Natural killer cell (primary cell): Measurements from ENCODE around the gene ERCC2. TPM values are rescaled to one million over a fixed set of nuclear protein-coding genes. Genes with fewer than 3 reads are reported as not detected.

Source experiments
- ATAC-seq, 3 donors: fragments of 150-1000 bp in 2 of 3; fragments of 200-7000 bp in 1 of 3; cut with Tn5 transposase; 1 replicate in 1 of 3; 2 replicates in 2 of 3; pipeline ENCODE4 v1.10.0; 2021; ENCODE audit warnings: mild to moderate bottlenecking in 2 of 3, moderate library complexity in 2 of 3
- DNase-seq, 2 donors: peaks; one replicate each; pipeline versions ENCODE4 v3.0.0 to v3.0.0-alpha.2; 2013 to 2021; ENCODE audit warnings: mixed read lengths in 1 of 2
- H3K27ac ChIP-seq: one replicate; pipeline ENCODE4 v1.5.1; 2013; ENCODE audit warnings: mild to moderate bottlenecking, low read length
- H3K27me3 ChIP-seq: one replicate; pipeline ENCODE4 v1.6.1; 2013; ENCODE audit warnings: low read length; ENCODE audit not compliant: control insufficient read depth, insufficient read depth
- H3K36me3 ChIP-seq: one replicate; pipeline ENCODE4 v1.6.1; 2013; ENCODE audit warnings: low read length; ENCODE audit not compliant: control insufficient read depth, insufficient read depth
- H3K4me1 ChIP-seq: one replicate; pipeline ENCODE4 v1.6.1; 2013; ENCODE audit warnings: low read length; ENCODE audit not compliant: control insufficient read depth, insufficient read depth
- H3K4me3 ChIP-seq: one replicate; pipeline ENCODE4 v1.5.1; 2013; ENCODE audit warnings: low read length
- H3K9me3 ChIP-seq: one replicate; pipeline ENCODE4 v1.6.1; 2013; ENCODE audit warnings: low read length; ENCODE audit not compliant: control insufficient read depth, insufficient read depth
- H3K27ac Mint-ChIP-seq, 2 donors: one replicate each; pipeline ENCODE4 v1.8.0; 2022; ENCODE audit warnings: mild to moderate bottlenecking in 2 of 2, mixed read lengths in 2 of 2, moderate library complexity in 1 of 2
- H3K27me3 Mint-ChIP-seq, 2 donors: one replicate each; pipeline ENCODE4 v1.8.0; 2022; ENCODE audit warnings: low read depth in 2 of 2, mixed read lengths in 2 of 2
- H3K36me3 Mint-ChIP-seq: one replicate; pipeline ENCODE4 v1.8.0; 2022; ENCODE audit warnings: mixed read lengths
- H3K4me1 Mint-ChIP-seq, 2 donors: one replicate each; pipeline ENCODE4 v1.8.0; 2022; ENCODE audit warnings: mixed read lengths in 2 of 2
- H3K4me3 Mint-ChIP-seq: one replicate; pipeline ENCODE4 v1.8.0; 2022; ENCODE audit warnings: mild to moderate bottlenecking, moderate library complexity, mixed read lengths
- H3K9me3 Mint-ChIP-seq, 2 donors: one replicate each; pipeline ENCODE4 v1.8.0; 2022; ENCODE audit warnings: mixed read lengths in 2 of 2
- WGBS: methylation state at CpG from one replicate; pipeline ENCODE4 v1.1.7; 2013; ENCODE audit warnings: missing lambda C conversion rate; ENCODE audit not compliant: insufficient coverage; 5-methylcytosine and 5-hydroxymethylcytosine counted together
- intact Hi-C: fragments of 100-400 bp; cut with micrococcal nuclease; formaldehyde crosslinking; loops from one replicate; pipeline ENCODE4 v1.14.2; 2022
- total RNA-seq, 4 donors: library from RNA; stranded (reverse); fragments of 120-200 nt in 1 of 4; gene quantifications; one replicate each; pipeline versions ENCODE4 v1.2.3 to v1.2.4, GENCODE V29; 2013 to 2022
- TF ChIP-seq, protein P1 (sequence below): fragments of 200-600 bp; IDR thresholded peaks from one replicate; pipeline ENCODE4 v1.8.0; 2022; ENCODE audit warnings: antibody characterized with exemption

Gene ERCC2
- total RNA-seq, 3 donors from 2014 or later (not counting 1 experiment from before 2014, with no cell fraction given): 13.4 to 22.3 (median 14.9) TPM

DNA sequence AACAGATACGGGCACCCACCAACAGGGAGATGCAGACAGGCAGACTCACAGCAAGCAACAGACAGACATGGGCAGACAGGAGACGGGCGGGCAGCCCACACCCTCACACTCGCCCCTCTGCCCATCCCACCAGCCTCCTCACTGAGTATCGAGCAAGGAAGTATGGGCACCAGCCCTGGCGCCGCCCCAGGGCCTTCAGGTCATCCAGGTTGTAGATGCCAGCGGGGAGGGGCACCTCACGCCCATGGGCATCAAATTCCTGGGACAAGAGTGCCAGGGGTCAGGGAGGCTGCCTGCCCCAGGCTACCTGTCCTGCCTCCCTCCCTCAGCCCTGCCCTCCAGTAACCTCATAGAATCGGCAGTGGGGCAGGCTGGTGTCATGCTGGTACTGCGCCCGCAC lies 5.7 kb downstream of the ERCC2 start:
- ATAC-seq (no peak), DNase-seq (no peak)
- WGBS: 94% methylated on average over 12 of the region's 12 CpGs
- Histone ChIP-seq H3K27ac (no peak overlapping the region), H3K9me3 (no peaks in the 10 kb centered on the region), H3K4me3 (no peak overlapping the region), H3K4me1 (peaks cover 7% of the 10 kb centered on the region), H3K36me3 (peaks cover 3% of the 10 kb centered on the region), H3K27me3 (no peaks in the 10 kb centered on the region)
- Mint-ChIP-seq H3K27ac (no peak overlapping the region), H3K4me1 (peaks cover 0 to 4% of the 10 kb centered on the region in 2 donors), H3K36me3 (no peaks in the 10 kb centered on the region), H3K4me3 (no peak overlapping the region), H3K9me3 (no peaks in the 10 kb centered on the region), H3K27me3 (no peaks in the 10 kb centered on the region)
- TF ChIP-seq, protein P1, sequence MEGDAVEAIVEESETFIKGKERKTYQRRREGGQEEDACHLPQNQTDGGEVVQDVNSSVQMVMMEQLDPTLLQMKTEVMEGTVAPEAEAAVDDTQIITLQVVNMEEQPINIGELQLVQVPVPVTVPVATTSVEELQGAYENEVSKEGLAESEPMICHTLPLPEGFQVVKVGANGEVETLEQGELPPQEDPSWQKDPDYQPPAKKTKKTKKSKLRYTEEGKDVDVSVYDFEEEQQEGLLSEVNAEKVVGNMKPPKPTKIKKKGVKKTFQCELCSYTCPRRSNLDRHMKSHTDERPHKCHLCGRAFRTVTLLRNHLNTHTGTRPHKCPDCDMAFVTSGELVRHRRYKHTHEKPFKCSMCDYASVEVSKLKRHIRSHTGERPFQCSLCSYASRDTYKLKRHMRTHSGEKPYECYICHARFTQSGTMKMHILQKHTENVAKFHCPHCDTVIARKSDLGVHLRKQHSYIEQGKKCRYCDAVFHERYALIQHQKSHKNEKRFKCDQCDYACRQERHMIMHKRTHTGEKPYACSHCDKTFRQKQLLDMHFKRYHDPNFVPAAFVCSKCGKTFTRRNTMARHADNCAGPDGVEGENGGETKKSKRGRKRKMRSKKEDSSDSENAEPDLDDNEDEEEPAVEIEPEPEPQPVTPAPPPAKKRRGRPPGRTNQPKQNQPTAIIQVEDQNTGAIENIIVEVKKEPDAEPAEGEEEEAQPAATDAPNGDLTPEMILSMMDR: no peak
- intact Hi-C loops: no loop called here

DNA sequence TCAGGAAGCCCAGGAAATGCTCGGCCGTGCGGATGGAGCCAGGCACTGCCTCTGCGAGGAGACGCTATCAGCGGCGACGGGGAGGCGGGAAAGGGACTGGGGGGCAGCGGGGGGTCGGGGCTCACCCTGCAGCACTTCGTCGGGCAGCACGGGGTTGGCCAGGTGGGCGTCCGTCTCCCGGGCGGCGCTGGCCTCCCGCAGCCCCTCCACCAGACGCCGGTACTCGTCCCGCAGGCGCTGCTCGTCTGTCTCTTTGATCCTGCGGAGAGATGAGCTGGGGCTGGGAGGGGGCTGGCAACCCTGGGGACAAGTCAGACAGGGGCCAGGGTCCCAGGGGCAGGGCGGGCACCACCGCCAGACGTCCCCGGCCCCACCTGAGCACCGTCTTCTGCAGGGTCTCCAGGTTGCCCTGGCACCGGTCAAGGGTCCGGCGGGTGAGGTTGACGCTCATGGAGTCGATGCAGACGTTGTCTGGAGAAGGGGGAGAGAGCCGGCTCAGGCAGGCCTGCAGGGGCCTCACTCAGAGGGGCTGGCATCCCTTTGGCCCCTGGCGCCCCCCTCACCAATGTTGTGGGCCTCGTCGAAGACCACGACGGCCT lies 6.4 kb downstream of the ERCC2 start:
- 95% methylated on average over 44 of the region's 44 CpGs for WGBS

DNA sequence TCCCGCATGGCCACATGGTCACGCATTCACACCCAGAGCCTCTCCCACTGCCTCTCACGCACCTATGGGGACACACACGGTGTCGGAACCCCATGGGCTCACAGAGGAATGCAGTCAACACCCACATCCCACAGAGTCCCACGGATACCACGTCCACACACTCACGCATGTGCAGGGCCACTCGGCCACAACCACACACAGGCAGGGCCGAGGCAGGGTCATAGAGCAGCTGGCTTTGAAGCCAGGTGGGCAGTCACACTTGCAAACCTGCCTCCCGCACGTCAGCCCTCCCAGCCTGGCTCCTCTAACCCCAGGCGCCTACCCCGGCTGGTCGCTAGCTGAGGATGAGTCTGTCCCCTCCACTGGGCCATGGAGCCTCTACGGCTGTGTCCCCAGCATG lies 8.1 kb downstream of the ERCC2 start:
- no peak overlapping the region for H3K27ac ChIP-seq
- no peak overlapping the region for H3K4me3 Mint-ChIP-seq
- no peaks in the 10 kb centered on the region for H3K9me3 Mint-ChIP-seq
- no peaks in the 10 kb centered on the region for H3K36me3 Mint-ChIP-seq
- no peak overlapping the region for H3K27ac Mint-ChIP-seq
- peaks cover 3% of the 10 kb centered on the region for H3K36me3 ChIP-seq
- no peaks in the 10 kb centered on the region for H3K27me3 ChIP-seq
- no peaks in the 10 kb centered on the region for H3K4me1 ChIP-seq
- no peaks in the 10 kb centered on the region for H3K9me3 ChIP-seq
- ATAC-seq: no peak
- no peak overlapping the region for H3K4me3 ChIP-seq
- 86% methylated on average over 16 of the region's 16 CpGs for WGBS
- intact Hi-C loops: no loop called here
- no peak for DNase-seq
- no peaks in the 10 kb centered on the region for H3K4me1 Mint-ChIP-seq
- H3K27me3 Mint-ChIP-seq: no peaks in the 10 kb centered on the region
- TF ChIP-seq, protein P1: no peak

More for the DNA sequence above, 6.4 kb downstream of the ERCC2 start:
- intact Hi-C loops: no loop called here
- ATAC-seq: no peak
- Histone ChIP-seq H3K4me1 (peaks cover under 1% of the 10 kb centered on the region), H3K36me3 (peaks cover 3% of the 10 kb centered on the region), H3K9me3 (no peaks in the 10 kb centered on the region), H3K27me3 (no peaks in the 10 kb centered on the region), H3K27ac (no peak overlapping the region), H3K4me3 (no peak overlapping the region)
- TF ChIP-seq, protein P1: no peak
- no peak overlapping the region for H3K27ac Mint-ChIP-seq
- no peaks in the 10 kb centered on the region for H3K9me3 Mint-ChIP-seq
- H3K27me3 Mint-ChIP-seq: no peaks in the 10 kb centered on the region
- H3K4me3 Mint-ChIP-seq: no peak overlapping the region
- DNase-seq: no peak
- peaks cover 0 to 4% of the 10 kb centered on the region in 2 donors for H3K4me1 Mint-ChIP-seq
- H3K36me3 Mint-ChIP-seq: no peaks in the 10 kb centered on the region

DNA sequence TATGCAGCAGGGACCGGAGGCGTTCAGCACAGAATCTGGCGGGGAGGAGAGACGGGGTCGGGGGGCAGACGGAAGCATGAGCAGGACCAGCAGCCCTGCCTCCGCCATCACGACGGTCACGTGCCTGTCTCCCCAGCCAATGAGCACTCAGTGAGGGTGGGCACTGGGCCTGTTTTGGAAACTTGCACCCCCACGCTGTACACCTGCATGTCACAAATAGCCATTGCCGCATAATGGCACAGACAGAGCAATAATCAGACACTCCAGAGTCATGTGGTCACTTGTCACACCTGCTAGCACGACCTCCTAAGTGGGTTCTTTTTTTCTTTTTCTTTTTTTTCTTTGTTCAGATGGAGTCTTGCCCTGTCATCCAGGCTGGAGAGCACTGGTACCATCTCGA lies 8.8 kb downstream of the ERCC2 start:
- Mint-ChIP-seq H3K9me3 (no peaks in the 10 kb centered on the region), H3K27me3 (no peaks in the 10 kb centered on the region), H3K36me3 (no peaks in the 10 kb centered on the region), H3K4me1 (no peaks in the 10 kb centered on the region), H3K4me3 (no peak overlapping the region), H3K27ac (no peak overlapping the region)
- H3K27me3 ChIP-seq: no peaks in the 10 kb centered on the region
- intact Hi-C loops: no loop called here
- H3K27ac ChIP-seq: no peak overlapping the region
- DNase-seq (no peak), ATAC-seq (no peak)
- TF ChIP-seq, protein P1: no peak
- WGBS: 95% methylated on average over 14 of the region's 14 CpGs
- peaks cover 3% of the 10 kb centered on the region for H3K36me3 ChIP-seq
- no peaks in the 10 kb centered on the region for H3K9me3 ChIP-seq
- no peaks in the 10 kb centered on the region for H3K4me1 ChIP-seq
- no peak overlapping the region for H3K4me3 ChIP-seq
